Hematopoietic multipotent progenitor cell (in vitro differentiated cells): ENCODE measurements around the gene GDI2. TPM values are rescaled to one million over a fixed set of nuclear protein-coding genes. Genes with fewer than 3 reads are reported as not detected.

ENCODE experiments used
- DNase-seq, 3 donors: peaks; one replicate each; pipeline ENCODE4 v3.0.0-alpha.2; 2011 to 2015; ENCODE audit warnings: low read depth in 2 of 3, low spot score in 2 of 3
- total RNA-seq: library from RNA; depleted of rRNA; stranded (reverse); fragments of >200 nt; gene quantifications from one replicate; pipeline ENCODE4 v1.2.3, GENCODE V29; 2012

GDI2 gene
- total RNA-seq, 1 donor: 271 TPM

GRCh38 chr10:5751601-5752253 lies 61.5 kb downstream of the GDI2 start:
- DNase-seq: no peak

- DNase-seq: no peak
These were observed 64.8 kb downstream of the GDI2 start for GRCh38 chr10:5748394-5748803.

- DNase-seq: no peak
These were observed 67.0 kb downstream of the GDI2 start for GRCh38 chr10:5746197-5746596.

- no peak for DNase-seq
These were observed 68.4 kb downstream of the GDI2 start for GRCh38 chr10:5744849-5745248.

GRCh38 chr10:5743736-5744135 lies 69.5 kb downstream of the GDI2 start:
- no peak for DNase-seq

GRCh38 chr10:5742116-5742515 lies 71.1 kb downstream of the GDI2 start:
- DNase-seq: no peak

GRCh38 chr10:5741276-5741675 lies 72.0 kb downstream of the GDI2 start:
- DNase-seq: peak in 1 of 3 donors; percentile 41

- DNase-seq: no peak
These were observed 74.8 kb downstream of the GDI2 start for GRCh38 chr10:5738427-5738826.

- DNase-seq: peak in 1 of 3 donors; percentile 10
These were observed 75.9 kb downstream of the GDI2 start for GRCh38 chr10:5737352-5737751.

- DNase-seq: no peak
These were observed 76.6 kb downstream of the GDI2 start for GRCh38 chr10:5736591-5736990.

- no peak for DNase-seq
These were observed 78.1 kb downstream of the GDI2 start for GRCh38 chr10:5735119-5735518.

GRCh38 chr10:5732141-5732540 lies 81.1 kb downstream of the GDI2 start:
- no peak for DNase-seq

GRCh38 chr10:5731559-5731958 lies 81.7 kb downstream of the GDI2 start:
- no peak for DNase-seq

- no peak for DNase-seq
These were observed 82.5 kb downstream of the GDI2 start for GRCh38 chr10:5730766-5731165.

- no peak for DNase-seq
These were observed 89.5 kb downstream of the GDI2 start for GRCh38 chr10:5723692-5724091.

GRCh38 chr10:5720182-5720581 lies 93.1 kb downstream of the GDI2 start:
- DNase-seq: no peak

GRCh38 chr10:5719546-5719945 lies 93.7 kb downstream of the GDI2 start:
- no peak for DNase-seq

Other genes starting within 250 kb of the GDI2 start
- gene ASB13, start 146.8 kb downstream of the GDI2 start, total RNA-seq: 38.5 TPM
- gene TASOR2, start 128.6 kb downstream of the GDI2 start, total RNA-seq: 24.2 TPM
- 12.4 TPM for gene ANKRD16, start 76.5 kb upstream of the GDI2 start, total RNA-seq
- gene FBH1, start 76.8 kb upstream of the GDI2 start, total RNA-seq: 80.0 TPM
- gene IL15RA, start 164.1 kb upstream of the GDI2 start, total RNA-seq: 12.4 TPM
- gene IL2RA, start 248.9 kb upstream of the GDI2 start, total RNA-seq: 4.0 TPM